ENCODE data around the gene TBL1X.

DNA sequence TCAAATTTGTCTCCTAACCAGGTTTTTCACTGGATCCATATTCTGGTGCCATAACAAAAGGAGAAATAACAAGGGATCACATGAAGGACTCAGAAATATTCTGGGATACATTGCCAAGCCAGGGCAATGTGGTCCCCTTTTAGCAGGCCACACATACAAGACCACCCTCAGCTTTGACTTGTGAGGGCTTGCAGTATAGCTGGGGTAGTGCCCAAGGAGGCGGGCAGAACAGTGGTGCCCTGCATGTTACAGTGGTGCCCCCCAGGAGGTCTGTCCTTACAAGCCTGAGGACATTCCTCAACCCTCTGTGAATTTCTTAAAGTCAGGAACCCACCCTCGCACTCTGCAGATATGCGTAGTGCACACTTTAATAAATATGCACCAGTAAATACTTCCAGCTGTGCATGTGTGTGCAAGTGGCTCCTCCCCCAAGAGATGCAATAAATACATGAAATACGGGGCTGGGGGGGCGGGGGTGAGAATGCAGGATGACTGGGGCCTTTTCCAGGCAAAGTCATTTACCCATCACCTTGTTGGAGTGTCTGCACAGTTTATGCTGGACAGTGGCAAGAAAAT, 34.4 kb upstream of the TBL1X start:
- TF ChIP-seq EZH2 (IDR thresholded peaks at IDR 0.05; ENCODE audit: low read depth), result no peak
- no peak for TF ChIP-seq CTCF (conservative IDR thresholded peaks at IDR 0.05)

Data from PC-9 (cell line).